Gastroesophageal sphincter (tissue), 4 donors: ENCODE data around the gene HSPB7. TPM values are rescaled to one million over a fixed set of nuclear protein-coding genes. Genes with fewer than 3 reads are reported as not detected.

Source experiments
- ATAC-seq: fragments of 150-250 bp; one replicate; pipeline ENCODE4 v1.9.1; 2016; ENCODE audit warnings: mild to moderate bottlenecking, moderate library complexity
- H3K27ac ChIP-seq, 4 donors: fragments of 200-600 bp; sonication (generic) in 3 of 4; 1 replicate in 3 of 4; 2 replicates in 1 of 4; pipeline ENCODE4 v1.5.1; 2016 to 2019
- H3K27me3 ChIP-seq: fragments of 200-600 bp; sonication (generic); one replicate; pipeline ENCODE4 v1.5.1; 2019
- H3K36me3 ChIP-seq, 2 donors: fragments of 200-600 bp; sonication (generic); one replicate each; pipeline ENCODE4 v1.5.1; 2019; ENCODE audit warnings: control low read depth in 1 of 2
- H3K4me1 ChIP-seq, 3 donors: fragments of 200-600 bp; sonication (generic); 1 replicate in 2 of 3; 2 replicates in 1 of 3; pipeline ENCODE4 v1.5.1; 2016 to 2019; ENCODE audit warnings: control low read depth in 2 of 3
- H3K4me3 ChIP-seq, 2 donors: fragments of 200-600 bp; sonication (generic); one replicate each; pipeline ENCODE4 v1.5.1; 2019; ENCODE audit warnings: mild to moderate bottlenecking in 1 of 2, moderate library complexity in 1 of 2
- H3K9me3 ChIP-seq, 3 donors: fragments of 200-600 bp; sonication (generic); one replicate each; pipeline ENCODE4 v1.5.1; 2017 to 2019; ENCODE audit warnings: control low read depth in 2 of 3
- EP300 ChIP-seq: sonication (generic); formaldehyde crosslinking; IDR thresholded peaks from one replicate; pipeline ENCODE4 v1.6.1; 2017; ENCODE audit warnings: antibody characterized with exemption, mild to moderate bottlenecking
- POLR2A ChIP-seq, 2 donors: fragments of 450-650 bp; IDR thresholded peaks; one replicate each; pipeline ENCODE4 v1.6.1; 2017; ENCODE audit warnings: antibody characterized with exemption in 2 of 2, mild to moderate bottlenecking in 2 of 2, moderate library complexity in 1 of 2
- POLR2AphosphoS5 ChIP-seq: sonication (generic); formaldehyde crosslinking; IDR thresholded peaks from one replicate; pipeline ENCODE4 v1.6.1; 2017; ENCODE audit warnings: antibody characterized with exemption
- WGBS, 2 donors: methylation state at CpG; one replicate each; pipeline ENCODE4 v1.1.5; 2018; ENCODE audit warnings: low coverage in 1 of 2; 5-methylcytosine and 5-hydroxymethylcytosine counted together
- total RNA-seq, 4 donors: library from RNA; depleted of rRNA; stranded (reverse); fragments of >200 nt; gene quantifications; one replicate each; pipeline ENCODE4 v1.1.0, GENCODE V29; 2016
- TF ChIP-seq, protein P1 (sequence below), 4 experiments: fragments of 200-600 bp in 2 of 4; fragments of 450-650 bp in 2 of 4; sonication (generic) in 1 of 4; IDR thresholded peaks; one replicate each; pipeline ENCODE4 v1.5.1; 2017 to 2019; ENCODE audit warnings: antibody characterized with exemption in 4 of 4, mild to moderate bottlenecking in 2 of 4, moderate library complexity in 2 of 4

HSPB7 gene
- total RNA-seq, 4 donors from 2014 or later = 143 to 505 (median 229) TPM

DNA sequence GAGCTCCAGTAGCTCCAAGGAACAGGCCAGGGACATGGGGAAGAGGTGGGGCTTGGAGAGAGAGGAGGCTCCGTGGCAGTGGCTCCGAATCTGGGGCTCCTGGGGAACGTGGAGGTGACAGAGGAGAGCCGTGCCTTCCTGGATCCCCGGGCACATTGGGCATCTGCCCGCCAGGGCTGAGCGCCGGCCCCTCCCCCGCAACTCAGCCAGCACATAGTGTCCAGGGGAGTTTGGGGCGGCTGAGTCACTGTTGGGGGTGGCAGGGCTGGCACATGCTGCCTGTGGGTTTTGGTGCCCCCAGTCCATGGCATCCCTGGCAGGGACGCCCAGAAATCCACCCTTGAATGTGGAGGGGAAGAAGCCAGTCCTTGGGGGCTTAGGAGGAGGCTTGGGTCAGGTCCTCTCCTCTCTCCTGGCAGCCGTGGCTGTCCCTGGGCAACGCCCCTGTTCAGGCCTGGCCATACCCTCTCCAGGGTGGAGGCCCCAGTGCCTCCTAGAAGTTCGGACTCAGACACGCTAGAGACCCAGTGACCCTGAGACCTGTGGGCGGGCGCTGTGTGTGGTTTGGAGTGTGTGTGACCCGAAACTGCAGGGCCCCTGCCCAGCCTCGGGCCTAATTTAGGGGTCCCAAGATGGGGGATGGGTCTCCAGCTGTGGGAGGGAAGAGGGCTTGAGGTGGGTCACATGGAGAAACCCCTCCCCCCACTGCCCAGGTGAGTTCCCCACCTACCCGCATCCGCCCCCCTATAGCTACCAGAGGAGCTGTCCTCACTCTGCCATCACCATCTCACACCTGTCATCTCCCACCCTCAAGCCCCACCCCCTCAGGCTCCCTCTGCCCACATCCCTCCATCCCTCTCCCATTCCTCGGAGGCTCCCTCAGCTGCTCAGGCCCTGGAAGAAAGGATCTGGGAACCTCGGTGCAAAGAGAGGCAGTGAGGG lies 1.6 kb downstream of the HSPB7 start:
- TF ChIP-seq POLR2A (IDR thresholded peaks at IDR 0.05) = peak; percentile 20 to 39
- TF ChIP-seq POLR2AphosphoS5 = peak; percentile 97
- TF ChIP-seq EP300 = peak; percentile 73
- TF ChIP-seq, protein P1, sequence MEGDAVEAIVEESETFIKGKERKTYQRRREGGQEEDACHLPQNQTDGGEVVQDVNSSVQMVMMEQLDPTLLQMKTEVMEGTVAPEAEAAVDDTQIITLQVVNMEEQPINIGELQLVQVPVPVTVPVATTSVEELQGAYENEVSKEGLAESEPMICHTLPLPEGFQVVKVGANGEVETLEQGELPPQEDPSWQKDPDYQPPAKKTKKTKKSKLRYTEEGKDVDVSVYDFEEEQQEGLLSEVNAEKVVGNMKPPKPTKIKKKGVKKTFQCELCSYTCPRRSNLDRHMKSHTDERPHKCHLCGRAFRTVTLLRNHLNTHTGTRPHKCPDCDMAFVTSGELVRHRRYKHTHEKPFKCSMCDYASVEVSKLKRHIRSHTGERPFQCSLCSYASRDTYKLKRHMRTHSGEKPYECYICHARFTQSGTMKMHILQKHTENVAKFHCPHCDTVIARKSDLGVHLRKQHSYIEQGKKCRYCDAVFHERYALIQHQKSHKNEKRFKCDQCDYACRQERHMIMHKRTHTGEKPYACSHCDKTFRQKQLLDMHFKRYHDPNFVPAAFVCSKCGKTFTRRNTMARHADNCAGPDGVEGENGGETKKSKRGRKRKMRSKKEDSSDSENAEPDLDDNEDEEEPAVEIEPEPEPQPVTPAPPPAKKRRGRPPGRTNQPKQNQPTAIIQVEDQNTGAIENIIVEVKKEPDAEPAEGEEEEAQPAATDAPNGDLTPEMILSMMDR (IDR thresholded peaks at IDR 0.05) = no peak
- peak overlapping the region; percentile 86 to 95 (median 92) for H3K27ac ChIP-seq
- peak; percentile 36 for ATAC-seq
- H3K4me3 ChIP-seq = peak overlapping the region; percentile 46 to 66
- no peaks in the 10 kb centered on the region for H3K27me3 ChIP-seq
- H3K4me1 ChIP-seq = peaks cover 18 to 92% (median 43%) of the 10 kb centered on the region in 3 donors
- H3K9me3 ChIP-seq = no peaks in the 10 kb centered on the region
- H3K36me3 ChIP-seq = no peaks in the 10 kb centered on the region
- 33% methylated on average over 1 of the region's 23 CpGs; no CpG with 5 or more reads in 1 of the 2 donors for WGBS, 2 donors

DNA sequence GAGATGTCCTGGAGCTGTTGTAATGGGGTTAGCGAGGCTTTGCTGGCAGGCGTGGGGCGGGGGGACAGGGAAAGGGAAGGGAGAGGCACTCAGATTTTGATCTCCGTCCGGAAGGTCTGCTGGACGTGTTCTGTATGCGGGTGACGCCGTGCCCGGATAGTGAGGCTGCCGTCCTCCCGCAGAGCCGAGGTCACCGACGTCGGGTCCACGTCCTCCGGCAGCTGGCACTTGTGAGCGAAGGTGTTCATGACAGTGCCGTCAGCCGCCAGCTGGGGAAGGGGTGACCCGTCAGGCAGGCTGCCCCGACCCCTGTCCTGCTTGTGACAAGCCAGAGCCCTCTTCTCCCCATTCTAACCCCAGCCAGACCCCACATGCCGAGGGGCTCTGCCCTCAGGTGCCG lies 2.4 kb downstream of the HSPB7 start:
- H3K4me1 ChIP-seq = peaks cover 18 to 85% (median 43%) of the 10 kb centered on the region in 3 donors
- no peaks in the 10 kb centered on the region for H3K27me3 ChIP-seq
- ATAC-seq = no peak
- H3K27ac ChIP-seq = peak overlapping the region; percentile 86 to 95 (median 92)
- H3K36me3 ChIP-seq = no peaks in the 10 kb centered on the region
- H3K4me3 ChIP-seq = peak overlapping the region; percentile 46 to 66
- no peaks in the 10 kb centered on the region for H3K9me3 ChIP-seq
- TF ChIP-seq, protein P1 (IDR thresholded peaks at IDR 0.05) = no peak
- no peak for TF ChIP-seq POLR2A (IDR thresholded peaks at IDR 0.05)
- TF ChIP-seq EP300 = no peak
- no peak for TF ChIP-seq POLR2AphosphoS5
- WGBS, 2 donors = 100% methylated on average over 1 of the region's 25 CpGs; no CpG with 5 or more reads in 1 of the 2 donors

DNA sequence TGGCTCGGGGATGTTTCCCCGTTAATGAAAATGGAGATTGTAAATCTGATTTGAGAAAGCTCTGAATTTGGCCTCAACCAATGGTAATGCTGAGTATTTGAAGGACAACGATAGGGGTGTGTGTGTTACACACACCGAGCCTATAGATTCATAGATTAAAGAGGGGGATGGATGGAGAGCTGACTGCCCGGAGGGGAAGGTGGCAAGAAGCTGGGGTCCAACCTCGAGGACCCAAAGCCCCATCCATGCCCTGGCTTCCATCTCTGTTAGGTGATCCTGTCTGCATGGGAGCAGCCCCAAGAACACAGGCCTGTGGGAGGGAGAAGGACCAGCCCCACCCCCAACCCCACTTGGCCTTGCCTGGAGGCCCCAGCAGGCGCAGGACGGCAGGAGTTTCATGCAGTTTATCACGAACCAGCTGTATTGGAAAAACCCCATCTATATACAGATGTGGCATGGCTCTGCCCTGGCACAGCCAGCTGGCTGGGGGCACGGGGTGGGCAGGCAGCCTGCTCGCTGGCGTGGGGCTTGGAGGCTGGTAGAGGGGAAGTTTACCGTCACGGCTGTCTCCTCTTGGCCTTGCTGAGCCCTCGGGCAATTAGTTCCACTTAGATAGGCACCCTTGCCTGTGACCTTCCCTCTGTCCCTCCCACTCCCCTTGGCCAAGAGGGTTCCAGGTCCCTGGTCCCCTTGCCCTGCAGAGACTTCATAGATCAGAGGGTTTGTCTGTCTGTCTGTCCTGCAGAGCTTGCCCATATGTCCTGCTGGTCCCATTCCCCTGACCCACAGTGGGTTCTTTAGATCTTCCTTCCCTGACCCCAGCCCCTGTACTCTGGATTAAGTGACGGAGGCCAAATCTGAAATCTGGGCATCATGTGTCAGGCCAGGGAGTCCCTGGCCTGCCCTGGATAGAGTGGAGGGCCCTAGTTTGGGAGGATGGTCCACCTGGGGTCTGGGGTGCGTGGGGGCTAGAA lies 3.0 kb downstream of the HSPB7 start:
- WGBS, 2 donors = 38 to 43% methylated on average over 5 to 9 of the region's 17 CpGs
- TF ChIP-seq POLR2AphosphoS5 = peak; percentile 37
- TF ChIP-seq EP300 = no peak
- Histone ChIP-seq H3K4me1 (peaks cover 15 to 78% (median 36%) of the 10 kb centered on the region in 3 donors), H3K9me3 (no peaks in the 10 kb centered on the region), H3K27ac (peak overlapping the region; percentile 86 to 95 (median 92)), H3K36me3 (no peaks in the 10 kb centered on the region), H3K27me3 (no peaks in the 10 kb centered on the region), H3K4me3 (peak overlapping the region; percentile 46 to 66)
- no peak for ATAC-seq

DNA sequence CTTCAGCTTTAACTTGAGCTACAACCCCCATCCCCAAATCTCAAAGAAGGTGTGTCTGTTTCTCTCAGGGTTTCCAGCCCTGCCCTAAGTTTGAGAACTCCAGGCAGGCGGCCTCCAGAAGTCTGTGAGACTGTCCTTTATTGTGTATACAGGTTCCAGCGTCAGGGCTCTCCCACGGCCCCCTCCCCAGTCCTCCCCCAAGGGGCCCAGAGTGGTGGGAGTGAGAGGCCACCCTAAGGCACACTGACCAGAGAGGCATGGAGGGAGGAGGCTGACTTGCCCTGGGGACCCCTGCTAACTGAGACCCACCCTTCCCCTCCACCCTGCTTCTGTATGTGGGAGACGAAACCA lies 4.0 kb downstream of the HSPB7 start:
- Histone ChIP-seq H3K4me1 (peaks cover 7 to 74% (median 27%) of the 10 kb centered on the region in 3 donors), H3K36me3 (no peaks in the 10 kb centered on the region), H3K27me3 (no peaks in the 10 kb centered on the region), H3K4me3 (peak overlapping the region in 1 of 2 donors; percentile 53), H3K9me3 (no peaks in the 10 kb centered on the region), H3K27ac (peak overlapping the region; percentile 86 to 95 (median 92))
- no peak for ATAC-seq
- WGBS, 2 donors = 20% methylated on average over 1 of the region's 4 CpGs; no CpG with 5 or more reads in 1 of the 2 donors
- TF ChIP-seq EP300 (no peak), POLR2A (IDR thresholded peaks at IDR 0.05) (no peak), POLR2AphosphoS5 (no peak)
- TF ChIP-seq, protein P1 (IDR thresholded peaks at IDR 0.05) = no peak
